Measurements from ENCODE around the gene NUCB1.

NUCB1 gene

GRCh38 chr19:48935864-48936263 is 35.8 kb downstream of the NUCB1 start:
- DNase-seq, result no peak

GRCh38 chr19:48938256-48938655 is 38.1 kb downstream of the NUCB1 start:
- no peak for DNase-seq

- DNase-seq, result no peak
These were observed 40.8 kb downstream of the NUCB1 start for GRCh38 chr19:48940902-48941301.

- DNase-seq, result no peak
These were observed 43.0 kb downstream of the NUCB1 start for GRCh38 chr19:48943081-48943480.

GRCh38 chr19:48945415-48945814 is 45.3 kb downstream of the NUCB1 start:
- DNase-seq, result no peak

- no peak for DNase-seq
These were observed 45.7 kb downstream of the NUCB1 start for GRCh38 chr19:48945817-48946216.

GRCh38 chr19:48946463-48947257 is 46.5 kb downstream of the NUCB1 start:
- no peak for DNase-seq

GRCh38 chr19:48947258-48947542 is 47.1 kb downstream of the NUCB1 start:
- no peak for DNase-seq

- DNase-seq, result no peak
These were observed 50.0 kb downstream of the NUCB1 start for GRCh38 chr19:48950159-48950558.

- no peak for DNase-seq
These were observed 50.9 kb downstream of the NUCB1 start for GRCh38 chr19:48950830-48951519.

- DNase-seq, result no peak
These were observed 53.0 kb downstream of the NUCB1 start for GRCh38 chr19:48953141-48953540.

GRCh38 chr19:48953990-48954594 is 54.0 kb downstream of the NUCB1 start:
- no peak for DNase-seq

GRCh38 chr19:48954595-48955307 is 54.6 kb downstream of the NUCB1 start, which contains the start of gene BAX:
Gene BAX, plus strand, starts transcription at chr19:48954875. Its CDS starts 54 bp downstream, at chr19:48954929.
- peak; percentile 86 to 87 for DNase-seq

- DNase-seq, result no peak
These were observed 55.3 kb downstream of the NUCB1 start for GRCh38 chr19:48955308-48955958.

GRCh38 chr19:48958006-48958405 is 57.9 kb downstream of the NUCB1 start:
- DNase-seq, result no peak

GRCh38 chr19:48959341-48960239 is 59.5 kb downstream of the NUCB1 start:
- no peak for DNase-seq

- DNase-seq, result no peak
These were observed 61.0 kb downstream of the NUCB1 start for GRCh38 chr19:48961051-48961649.

- DNase-seq, result no peak
These were observed 61.5 kb downstream of the NUCB1 start for GRCh38 chr19:48961673-48962028.

- DNase-seq, result peak in 1 of 2 donors; percentile 9
These were observed 62.1 kb downstream of the NUCB1 start for GRCh38 chr19:48962029-48962848.

- DNase-seq, result no peak
These were observed 62.7 kb downstream of the NUCB1 start for GRCh38 chr19:48962849-48963165.
